AG08396 (cell line): ENCODE measurements around the gene SEMA3A.
A peak's percentile ranks its signal among the peaks of the same experiment; 100 is the strongest.
"Not testable (repeated sequence)": the region's sequence is repeated elsewhere in the genome, so short reads cannot be mapped to it uniquely, and the experiment has no call there.

Source experiments
- DNase-seq: peaks from one replicate; pipeline ENCODE4 v3.0.0; 2012; ENCODE audit warnings: low spot score, mixed read lengths

Gene SEMA3A

DNA sequence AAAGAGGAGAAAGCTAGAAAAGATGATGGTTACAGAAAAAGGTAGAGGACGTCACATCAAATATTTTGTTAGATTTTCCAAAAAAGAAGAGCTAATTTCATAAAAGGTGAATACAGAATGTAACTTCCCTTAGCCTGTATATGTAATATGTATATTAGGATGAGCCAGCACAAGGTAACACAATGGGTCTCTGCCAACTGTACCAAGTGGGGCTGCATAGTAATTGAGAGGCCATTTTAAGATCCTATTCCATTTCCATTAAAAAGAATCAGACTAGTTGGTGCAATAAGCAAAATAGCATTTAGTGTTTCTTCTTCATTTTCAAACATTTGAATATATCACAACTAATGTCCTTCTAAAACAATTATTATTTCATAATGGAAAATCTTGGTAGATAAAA is 134.6 kb downstream of the SEMA3A start:
- no peak for DNase-seq

DNA sequence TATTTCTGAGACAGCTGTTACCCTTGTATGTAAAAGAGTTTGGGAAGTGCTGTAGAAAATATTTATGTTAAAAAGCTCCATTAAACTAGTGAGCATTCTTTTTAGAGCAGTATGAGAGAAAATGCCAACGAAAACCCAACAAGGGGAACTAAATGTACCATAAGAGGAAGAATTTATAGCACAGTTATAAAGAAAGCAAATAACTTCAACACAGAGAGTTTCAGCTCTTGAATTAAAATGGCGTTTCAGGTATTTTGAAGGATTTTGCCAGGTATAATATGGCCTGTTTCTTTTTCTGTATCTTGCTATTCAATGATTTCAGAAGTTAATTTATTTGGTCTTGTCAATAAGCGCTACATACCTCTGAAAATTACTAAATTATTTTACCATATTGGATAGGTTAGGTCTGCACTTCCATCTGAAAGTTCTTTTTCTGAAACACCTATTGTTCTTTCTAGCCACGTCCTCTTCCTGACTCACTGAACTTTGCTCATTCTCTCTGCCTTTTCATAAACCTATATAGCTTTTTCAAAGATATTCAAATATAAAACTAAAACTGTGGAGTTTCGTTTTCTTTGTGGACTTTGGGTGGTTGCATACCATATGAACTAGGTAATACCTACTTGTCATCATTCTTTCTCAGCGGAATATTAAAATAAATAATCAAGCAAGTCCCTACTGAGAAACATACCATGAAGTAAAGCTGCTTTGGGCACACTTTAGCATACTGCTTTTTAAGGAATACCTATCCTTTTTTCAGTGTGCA is 136.1 kb downstream of the SEMA3A start:
- peak; percentile 17 for DNase-seq

DNA sequence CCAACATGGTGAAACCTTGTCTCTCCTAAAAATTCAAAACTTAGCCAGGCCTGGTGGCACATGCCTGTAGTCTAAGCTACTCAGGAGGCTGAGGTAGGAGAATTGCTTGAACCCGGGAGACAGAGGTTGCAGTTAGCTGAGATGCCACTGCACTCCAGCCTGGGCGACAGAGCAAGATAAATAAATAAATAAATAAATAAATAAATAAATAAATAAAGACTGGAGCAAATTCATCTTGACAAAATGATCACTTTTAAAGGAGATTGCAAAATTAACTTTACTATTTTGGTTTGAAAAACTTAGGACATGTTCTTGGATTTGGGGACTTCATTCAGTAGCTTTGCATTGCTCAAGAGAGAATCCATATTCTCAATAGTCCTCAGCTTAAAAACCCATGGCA is 137.0 kb downstream of the SEMA3A start:
- DNase-seq: no peak

DNA sequence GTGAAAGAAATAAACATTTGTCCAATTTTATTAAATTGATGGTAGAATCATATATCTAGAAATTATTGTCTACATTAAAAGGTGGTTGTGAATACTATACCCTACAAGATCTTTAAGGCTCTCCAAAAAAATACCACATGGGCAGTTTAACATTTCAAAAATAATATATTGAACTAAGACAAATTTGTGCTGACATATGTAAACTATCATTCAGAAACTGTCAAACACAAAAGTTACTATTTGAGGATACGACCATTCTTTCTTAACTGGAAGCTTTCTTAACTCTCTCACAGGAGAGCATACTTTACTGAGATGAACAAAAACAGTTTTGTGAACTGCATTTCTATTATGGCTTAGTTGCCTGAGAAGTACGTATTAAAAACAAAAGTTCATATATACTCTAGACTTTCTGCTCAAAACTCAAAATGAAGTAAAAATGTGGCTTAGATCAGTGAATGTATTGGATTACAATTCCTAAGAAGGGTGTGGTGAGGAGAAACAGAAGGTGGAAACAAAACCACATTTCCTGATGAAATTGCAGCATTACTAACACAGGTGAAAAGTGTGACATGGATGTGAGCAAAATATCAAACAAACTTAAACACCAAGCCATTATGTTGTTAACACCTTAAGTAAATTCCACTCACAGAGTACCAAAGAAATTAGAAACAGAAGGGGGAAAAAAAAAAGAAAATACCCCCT is 138.5 kb downstream of the SEMA3A start:
- DNase-seq: no peak

DNA sequence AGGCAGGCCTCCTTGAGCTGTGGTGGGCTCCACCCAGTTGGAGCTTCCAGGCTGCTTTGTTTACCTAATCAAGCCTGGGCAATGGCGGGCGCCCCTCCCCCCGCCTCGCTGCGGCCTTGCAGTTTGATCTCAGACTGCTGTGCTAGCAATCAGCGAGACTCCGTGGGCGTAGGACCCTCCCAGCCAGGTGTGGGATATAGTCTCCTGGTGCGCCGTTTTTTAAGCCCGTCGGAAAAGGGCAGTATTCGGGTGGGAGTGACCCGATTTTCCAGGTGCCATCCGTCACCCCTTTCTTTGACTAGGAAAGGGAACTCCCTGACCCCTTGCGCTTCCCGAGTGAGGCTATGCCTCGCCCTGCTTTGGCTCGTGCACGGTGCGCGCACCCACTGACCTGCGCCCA is 139.4 kb downstream of the SEMA3A start:
- not testable (repeated sequence) for DNase-seq

DNA sequence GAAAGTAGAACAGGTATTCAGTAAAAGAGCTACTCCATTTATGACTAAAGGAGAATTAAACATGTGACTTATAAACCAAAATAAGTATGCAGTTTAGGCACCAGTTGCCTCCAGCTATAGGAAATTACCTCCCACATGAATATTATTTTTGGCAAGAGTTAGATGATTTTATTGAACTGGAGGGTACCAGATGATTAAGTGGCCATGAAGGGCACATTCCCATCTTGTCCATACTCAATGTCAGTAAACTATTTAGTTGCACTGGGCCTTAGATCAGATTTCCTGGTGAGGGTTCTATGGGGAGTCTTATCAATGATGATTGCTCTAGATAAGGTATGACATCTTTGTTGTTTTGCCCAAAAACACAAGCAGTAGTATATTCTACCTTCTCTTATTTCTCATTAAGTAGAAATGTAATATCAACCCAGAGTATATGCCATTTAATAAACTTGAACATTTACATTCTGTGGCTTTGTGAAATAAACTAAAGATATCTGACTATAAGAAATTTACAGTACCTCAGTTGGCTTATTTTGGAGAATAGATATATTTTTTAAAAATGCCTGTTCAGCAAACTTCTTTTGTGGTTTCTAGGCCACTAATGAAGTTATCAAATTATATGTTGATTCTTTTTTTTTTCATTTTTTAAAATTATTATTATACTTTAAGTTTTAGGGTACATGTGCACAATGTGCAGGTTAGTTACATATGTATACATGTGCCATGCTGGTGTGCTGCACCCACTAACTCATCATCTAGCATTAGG is 145.3 kb downstream of the SEMA3A start:
- no peak for DNase-seq

DNA sequence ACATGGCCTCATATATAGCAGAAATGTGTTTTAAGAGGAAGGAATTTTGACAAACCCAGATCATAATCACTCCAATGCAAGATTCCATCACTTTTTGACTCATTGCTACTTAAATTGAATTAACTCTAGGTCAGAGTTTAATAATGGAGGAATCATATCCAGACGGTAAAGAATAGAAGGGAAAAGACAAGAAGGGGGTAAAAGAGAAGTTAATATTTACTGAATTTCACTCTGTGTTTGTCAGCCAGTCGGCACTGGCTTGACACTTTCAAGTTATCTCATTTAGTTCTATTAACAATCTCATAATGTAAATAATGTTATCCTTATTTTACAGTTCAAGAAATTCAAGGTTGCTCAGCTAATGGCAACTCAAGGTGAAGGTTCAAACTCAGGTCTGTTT is 147.5 kb downstream of the SEMA3A start:
- no peak for DNase-seq

DNA sequence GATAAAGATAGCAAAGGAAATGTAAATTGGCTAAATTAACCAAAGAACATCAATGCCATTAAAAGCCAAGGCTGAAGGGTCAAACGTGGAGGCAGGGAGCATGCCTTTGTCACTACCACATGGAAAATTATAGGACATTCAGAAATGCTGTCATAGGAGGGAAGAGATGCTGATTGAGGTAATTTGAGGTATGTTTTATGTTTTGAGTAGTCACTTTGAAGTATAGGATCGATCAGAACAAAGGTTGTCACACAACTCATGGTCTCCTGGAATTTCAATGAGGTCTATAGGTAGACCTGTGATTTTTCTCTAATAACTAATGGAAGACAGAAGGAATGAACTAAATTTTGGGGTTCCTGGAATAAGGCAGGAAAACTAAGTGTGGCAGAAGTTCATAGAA is 149.8 kb downstream of the SEMA3A start:
- DNase-seq: no peak

DNA sequence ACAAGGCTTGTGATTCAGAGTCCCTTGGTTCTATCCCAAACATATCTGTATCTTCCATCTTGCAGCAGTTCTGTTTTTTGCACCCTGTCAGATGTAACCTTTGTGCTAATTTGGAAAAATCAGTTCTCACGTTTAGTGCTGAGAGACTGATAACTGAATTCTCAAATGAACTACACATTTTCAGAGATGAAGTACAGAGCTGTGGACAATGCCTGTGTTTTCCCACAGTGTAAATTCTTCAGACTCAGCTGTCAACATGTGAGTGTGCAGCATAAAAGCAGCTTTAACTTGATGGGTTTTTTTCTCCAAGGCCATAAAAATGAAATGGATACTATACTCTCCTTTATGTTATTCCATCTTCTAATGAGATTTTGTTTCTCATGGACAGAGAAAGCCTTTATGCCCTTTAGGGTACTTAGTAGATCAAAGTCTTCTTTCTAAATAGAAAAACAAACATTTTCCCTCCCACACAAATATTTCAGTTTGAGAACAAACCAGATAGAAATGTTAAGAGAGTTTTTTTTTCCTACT is 150.9 kb downstream of the SEMA3A start:
- no peak for DNase-seq

DNA sequence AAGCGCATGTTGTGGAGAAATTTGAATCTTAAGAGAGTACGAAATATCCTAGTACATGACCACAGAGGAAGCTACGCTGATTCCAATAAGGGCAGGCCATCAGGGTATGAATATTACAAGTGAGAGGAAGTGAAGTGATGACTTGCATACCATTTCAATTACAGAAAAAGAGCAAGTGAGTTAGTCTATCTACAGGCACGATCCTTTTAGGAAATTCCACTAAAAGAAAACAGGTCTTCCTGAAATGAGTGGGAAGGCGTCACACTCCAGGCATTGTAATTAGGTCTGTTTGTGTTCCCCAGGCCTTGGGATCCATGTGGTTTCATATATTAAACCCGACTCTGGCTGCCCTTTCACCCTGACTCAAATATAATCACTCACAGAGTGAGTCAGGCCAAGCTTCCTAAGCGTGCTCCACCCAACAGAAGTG is 152.5 kb downstream of the SEMA3A start:
- no peak for DNase-seq

DNA sequence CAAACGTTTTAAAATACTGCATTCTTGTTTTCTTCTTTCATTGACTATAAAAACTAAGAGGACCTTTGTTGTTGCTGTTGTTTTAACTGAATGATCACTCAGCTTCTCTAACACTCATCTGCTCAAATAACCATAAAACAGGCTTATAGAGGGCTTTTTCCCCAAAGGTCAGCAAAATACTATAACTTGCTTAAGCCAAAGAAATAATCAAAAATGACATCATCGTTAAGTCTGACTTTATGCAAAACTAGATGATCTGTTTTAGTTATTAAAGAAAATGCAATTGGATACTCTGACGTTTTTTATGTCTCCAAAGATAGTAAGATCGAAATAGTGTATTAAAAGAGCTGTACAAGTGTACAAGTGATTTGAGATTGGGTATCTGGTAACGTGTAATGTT is 152.9 kb downstream of the SEMA3A start:
- no peak for DNase-seq

DNA sequence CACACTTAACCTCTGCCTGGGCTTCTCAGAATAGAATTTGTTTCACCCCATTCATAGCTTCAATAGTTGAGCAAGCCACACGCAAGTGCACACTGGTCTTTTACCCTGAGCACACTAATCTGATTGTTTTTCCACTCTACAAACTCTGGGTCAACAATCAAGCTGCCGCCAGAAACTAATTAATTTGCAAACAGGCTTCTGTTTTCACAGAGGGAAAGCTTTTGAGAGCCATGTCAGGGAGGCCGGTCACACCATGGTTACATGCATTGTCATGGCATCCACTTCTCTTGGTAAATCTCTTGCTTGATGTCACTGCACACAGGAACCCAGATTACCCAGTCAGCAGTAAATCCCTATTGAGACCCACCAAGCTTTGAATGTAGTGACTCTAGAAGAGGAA is 154.2 kb downstream of the SEMA3A start:
- no peak for DNase-seq

DNA sequence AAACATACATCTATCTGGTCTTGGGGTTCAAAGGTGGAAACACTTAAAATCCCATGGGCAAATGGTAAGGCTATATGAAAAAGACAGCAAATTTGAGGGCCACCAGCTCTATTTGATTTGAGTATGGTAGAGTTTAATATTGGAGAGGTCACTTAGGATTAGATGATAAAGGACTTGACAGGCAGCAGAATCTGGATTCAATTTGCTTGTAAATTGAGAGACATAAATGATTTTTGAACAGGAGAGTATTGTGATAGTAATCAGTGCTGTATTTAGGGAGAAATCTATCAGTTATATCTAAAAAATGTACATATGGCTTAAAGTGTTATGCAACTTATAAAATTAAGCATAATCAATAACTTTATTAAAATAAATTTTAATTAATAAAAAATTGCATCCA is 155.2 kb downstream of the SEMA3A start:
- no peak for DNase-seq

DNA sequence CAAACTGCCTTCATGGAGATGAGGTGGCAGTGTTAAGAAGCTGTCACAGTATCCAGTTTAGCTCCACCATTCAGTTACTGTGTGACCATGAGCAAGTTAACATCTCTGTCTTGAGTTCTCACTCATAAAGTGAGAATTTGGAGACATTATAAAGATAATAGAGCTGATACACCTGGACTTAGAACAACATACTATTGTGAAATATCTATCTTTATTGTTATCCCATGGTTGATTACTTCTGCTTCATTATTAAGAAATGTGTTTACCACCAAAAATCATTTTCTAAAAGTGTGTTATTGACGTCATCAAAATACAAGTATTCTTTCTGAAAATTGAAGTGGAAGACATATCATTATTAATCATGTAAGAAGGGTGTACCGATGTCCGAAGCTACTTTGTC is 166.9 kb downstream of the SEMA3A start:
- DNase-seq: no peak

DNA sequence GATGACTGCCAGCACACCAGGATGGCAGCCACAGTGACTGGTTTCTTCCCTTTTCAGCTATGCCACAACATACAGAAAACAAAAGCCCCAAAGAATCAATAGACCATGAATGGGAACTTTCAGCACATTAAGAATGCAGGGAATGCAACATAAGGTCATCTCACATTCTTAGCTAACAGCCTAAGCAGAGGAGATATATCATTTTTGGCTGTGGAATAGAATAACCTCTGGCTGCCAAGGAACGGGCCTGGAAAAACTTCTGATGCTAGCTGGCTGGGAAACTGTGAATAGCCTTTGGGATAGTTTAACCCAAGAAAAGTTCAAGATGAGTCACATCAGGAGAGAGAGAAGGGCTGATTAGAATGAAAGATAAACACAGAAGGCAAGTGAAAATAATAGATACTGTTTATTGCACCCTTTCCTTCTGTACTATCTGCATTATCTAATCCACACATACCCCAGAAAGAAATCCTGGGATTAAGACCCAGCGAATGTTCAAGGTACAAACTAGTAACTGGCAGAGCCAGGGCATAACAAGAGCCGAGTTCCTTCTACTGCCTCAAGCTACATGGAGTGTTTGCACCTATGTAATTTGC is 169.2 kb downstream of the SEMA3A start:
- DNase-seq: peak; percentile 57

DNA sequence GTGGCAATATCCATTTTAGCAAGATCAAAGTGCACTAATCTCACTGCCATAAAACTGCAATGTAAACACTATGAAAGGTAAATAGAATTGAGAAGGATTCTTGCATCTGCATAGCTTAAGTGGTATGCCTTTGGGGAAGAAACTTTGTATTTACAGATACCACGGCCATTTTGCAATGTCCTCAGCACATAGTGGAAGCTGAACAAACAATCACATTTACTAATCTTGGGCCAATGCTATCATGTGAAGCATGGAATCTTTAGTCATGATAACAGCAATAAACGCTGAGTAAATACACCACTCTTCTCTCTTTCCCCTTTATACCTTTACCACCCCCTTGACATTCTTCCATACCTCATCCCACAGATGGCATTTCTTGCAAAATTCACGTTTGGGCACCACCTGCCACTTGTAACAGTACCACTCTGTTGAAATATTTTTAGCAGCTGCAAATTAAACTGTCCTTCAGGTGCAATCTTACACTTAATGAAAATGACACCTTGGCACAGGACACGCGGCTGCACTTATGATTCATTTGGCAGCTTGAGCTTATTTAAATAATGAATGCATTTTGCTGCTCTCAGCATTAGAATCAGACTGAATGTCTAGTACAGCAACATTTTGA is 171.8 kb downstream of the SEMA3A start:
- DNase-seq: no peak

DNA sequence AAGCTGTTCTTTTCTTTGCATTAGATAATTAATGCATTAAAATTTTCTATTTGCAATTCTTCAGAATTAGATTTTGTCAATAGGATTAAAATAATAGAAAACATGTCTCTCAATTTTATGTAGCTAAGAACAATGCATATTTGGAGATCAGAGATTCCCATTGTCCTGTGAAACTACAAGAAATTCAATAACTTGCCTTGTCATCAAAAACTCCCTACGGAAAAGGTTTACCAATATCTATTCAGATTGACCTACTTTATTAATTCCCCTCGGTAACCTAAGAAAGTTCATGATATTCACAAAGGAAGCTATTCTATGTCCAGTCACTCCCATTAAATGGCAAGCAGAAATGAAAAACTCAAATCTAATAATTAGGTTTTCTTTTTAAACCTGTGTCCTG is 172.6 kb downstream of the SEMA3A start:
- DNase-seq: no peak

DNA sequence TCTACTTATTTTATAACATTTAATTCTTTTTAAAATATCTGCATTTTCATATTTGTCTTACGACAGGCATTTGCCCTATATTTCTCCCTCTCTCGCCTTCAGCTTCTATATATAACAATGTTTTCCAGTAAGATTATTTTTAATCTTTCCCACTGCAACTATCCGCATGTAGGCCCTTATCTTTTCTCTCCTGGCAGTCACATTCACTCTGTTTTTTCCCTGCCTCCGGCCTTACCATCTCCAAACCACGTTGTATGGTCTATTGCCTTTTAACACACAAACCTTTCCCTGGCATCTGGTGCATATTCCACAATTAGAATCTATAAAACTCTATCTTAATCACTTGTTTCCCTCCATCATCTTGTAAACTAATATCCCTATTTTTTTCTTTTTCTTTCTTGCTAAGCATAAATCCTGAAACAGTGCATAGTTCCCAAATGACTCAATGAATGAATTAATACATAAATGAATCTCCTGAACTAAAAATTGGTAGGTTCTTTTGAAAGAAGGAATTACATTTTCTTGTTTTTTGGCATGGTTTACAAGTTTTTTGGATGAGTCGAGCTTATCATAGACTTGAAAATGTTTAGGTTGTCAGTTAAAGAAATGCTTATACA is 173.2 kb downstream of the SEMA3A start:
- DNase-seq: no peak

DNA sequence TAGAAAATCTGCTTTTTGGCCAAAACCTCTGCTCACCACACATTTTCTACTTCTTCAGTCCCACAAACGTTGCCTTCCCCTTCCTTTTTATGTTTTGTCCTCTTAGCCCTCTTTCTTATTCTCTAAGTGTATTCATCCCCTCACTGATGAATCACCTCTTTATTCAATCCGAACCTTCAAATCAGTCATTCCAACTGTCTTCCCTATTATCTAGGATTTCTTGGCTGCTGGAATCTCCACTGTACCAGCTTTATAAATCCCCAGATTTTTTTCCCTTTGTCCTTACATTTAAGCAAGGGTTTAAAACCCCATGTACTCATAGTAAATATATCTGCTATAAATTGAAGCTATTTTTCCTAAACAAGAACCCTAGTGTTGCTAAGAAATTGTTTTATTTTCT is 176.9 kb downstream of the SEMA3A start:
- no peak for DNase-seq

DNA sequence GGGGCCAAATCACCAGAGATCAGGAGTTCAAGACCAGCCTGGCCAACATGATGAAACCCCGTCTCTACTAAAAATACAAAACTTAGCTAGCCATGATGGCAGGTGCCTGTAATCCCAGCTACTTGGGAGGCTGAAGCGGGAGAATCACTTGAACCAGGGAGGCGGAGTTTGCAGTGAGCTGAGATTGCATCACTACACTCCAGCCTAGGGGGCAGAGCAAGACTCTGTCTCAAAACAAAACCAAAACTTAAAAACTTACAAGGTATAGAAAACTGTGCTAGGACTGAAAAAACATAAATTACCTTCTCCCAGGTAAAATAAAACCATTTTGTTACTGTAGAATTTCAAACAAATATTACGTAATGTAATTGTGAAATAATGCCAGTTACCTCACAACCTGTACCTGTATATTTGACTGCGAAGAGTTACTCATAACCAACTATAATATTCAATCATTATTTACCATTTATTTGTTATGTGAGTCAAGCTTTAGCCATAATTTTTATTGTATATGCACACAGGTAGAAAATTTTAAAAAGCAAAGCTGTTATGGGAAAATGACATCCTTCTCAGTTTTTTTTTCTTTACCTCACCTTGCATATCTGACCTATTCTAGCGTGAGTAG is 180.9 kb downstream of the SEMA3A start:
- DNase-seq: no peak

DNA sequence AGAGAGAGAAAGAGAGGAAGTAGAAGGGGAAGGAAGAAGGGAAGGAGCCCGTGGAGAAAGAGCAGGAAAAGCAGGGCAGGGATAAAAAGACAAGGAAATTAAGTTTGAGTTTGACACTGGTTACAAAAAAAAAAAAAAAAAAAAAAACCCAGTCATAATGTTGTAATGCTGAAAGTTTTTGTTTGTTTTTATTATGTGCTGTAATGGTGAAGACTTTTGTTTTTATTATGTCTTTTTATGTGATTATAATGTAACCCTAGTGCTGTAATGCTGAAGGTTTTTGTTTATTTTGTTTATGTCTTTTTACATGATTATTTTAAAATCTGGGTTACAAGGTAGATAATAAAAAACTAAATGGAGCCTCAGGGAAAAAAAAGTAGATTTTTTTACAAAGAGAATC is 184.8 kb downstream of the SEMA3A start:
- DNase-seq: no peak
